Measurements from ENCODE around the gene PRRX2.

PRRX2 gene

GRCh38 chr9:129770741-129771140 is 105.3 kb downstream of the PRRX2 start:
- Mint-ChIP-seq H3K9me3 (no peaks in the 10 kb centered on the region), H3K4me3 (no peak overlapping the region), H3K4me1 (no peaks in the 10 kb centered on the region), H3K27me3 (no peaks in the 10 kb centered on the region), H3K27ac (no peak overlapping the region)
- ATAC-seq (no peak), DNase-seq (no peak)

All from stimulated activated naive CD8-positive, alpha-beta T cell treated with anti-CD3 and anti-CD28 coated beads, Interleukin-15, amount 100 ng/mL, for 72 hours (primary cell).